Adrenal gland (tissue), 12 donors: ENCODE measurements around the gene GABRR3. TPM values are rescaled to one million over a fixed set of nuclear protein-coding genes. Genes with fewer than 3 reads are reported as not detected.

ENCODE experiments used
- DNase-seq, 7 donors: peaks; one replicate each; pipeline ENCODE4 v3.0.0-alpha.2; 2019 to 2020
- H3K27ac ChIP-seq, 5 donors: fragments of 200-600 bp; sonication (generic) in 4 of 5; 1 replicate in 3 of 5; 2 replicates in 2 of 5; pipeline versions ENCODE4 v1.5.1 to v1.8.0; 2016 to 2020; ENCODE audit warnings: mild to moderate bottlenecking in 1 of 5
- H3K27me3 ChIP-seq: fragments of 200-600 bp; 2 replicates; pipeline ENCODE4 v1.8.0; 2021
- H3K36me3 ChIP-seq, 2 donors: fragments of 200-600 bp; replicated peaks in 1 of 2; 1 replicate in 1 of 2; 2 replicates in 1 of 2; pipeline versions ENCODE4 v1.5.1 to v1.8.0; 2018 to 2022
- H3K4me1 ChIP-seq, 2 donors: fragments of 200-600 bp; replicated peaks in 1 of 2; 1 replicate in 1 of 2; 2 replicates in 1 of 2; pipeline versions ENCODE4 v1.5.1 to v1.8.0; 2018 to 2021
- H3K4me3 ChIP-seq, 4 donors: fragments of 200-600 bp; sonication (generic) in 3 of 4; one replicate each; pipeline ENCODE4 v1.5.1; 2016 to 2018
- H3K9me3 ChIP-seq, 3 donors: fragments of 200-600 bp; sonication (generic) in 1 of 3; replicated peaks in 1 of 3; 1 replicate in 2 of 3; 2 replicates in 1 of 3; pipeline versions ENCODE4 v1.5.1 to v1.8.0; 2016 to 2021
- POLR2A ChIP-seq, 2 donors: fragments of 450-650 bp; IDR thresholded peaks; one replicate each; pipeline ENCODE4 v1.6.1; 2017; ENCODE audit warnings: antibody characterized with exemption in 2 of 2, mild to moderate bottlenecking in 2 of 2, moderate library complexity in 1 of 2
- WGBS, 4 donors: extraction: QIAGEN DNeasy Blood & Tissue Kit in 2 of 4; methylation state at CpG; one replicate each; pipeline versions ENCODE4 v1.1.5 to v1.1.7; 2013 to 2017; 5-methylcytosine and 5-hydroxymethylcytosine counted together
- intact Hi-C, 2 donors: fragments of 100-400 bp; cut with DNase I; formaldehyde crosslinking; loops; one replicate each; pipeline versions ENCODE4 v1.14.1 to v1.15.0; 2022 to 2023
- polyA plus RNA-seq, 3 donors: library from polyadenylated mRNA; stranded (reverse); fragments of 200-250 nt in 2 of 3; fragments of 350-450 nt in 1 of 3; fragmentation: Illumina TruSeq in 1 of 3; extraction: RNeasy Lipid Tissue Mini Kit (QIAGEN cat#74804) in 1 of 3; gene quantifications; one replicate each; pipeline ENCODE4 v1.2.3, GENCODE V29; 2013 to 2014
- total RNA-seq, 9 donors: library from RNA; depleted of rRNA in 4 of 9; stranded (reverse); fragments of >200 nt in 4 of 9; fragments of 120-200 nt in 1 of 9; fragmentation: NEBNext Ultra II Directional in 1 of 9; extraction: Animal tissue kit (Norgen Biotek cat#: 25700) in 1 of 9; gene quantifications; one replicate each; pipeline versions ENCODE4 v1.1.0 to v1.2.4, GENCODE V29; 2013 to 2023
- TF ChIP-seq, protein P1 (sequence below), 6 experiments: fragments of 450-650 bp in 4 of 6; fragments of 200-600 bp in 2 of 6; sonication (generic) in 1 of 6; IDR thresholded peaks; 1 replicate in 5 of 6; 2 replicates in 1 of 6; pipeline versions ENCODE4 v1.5.1 to v1.8.0; 2016 to 2021; ENCODE audit warnings: antibody characterized with exemption in 6 of 6, mild to moderate bottlenecking in 2 of 6, moderate library complexity in 1 of 6
- donor health status: healthy with polysubstance abuse.
- donor health status: Bipolar disorder and iron deficiency.
- donor health status: DM: yes; HTN: yes; CAD: no.
- donor health status: DM: no; HTN: no; CAD: no.
- donor health status: DM: no; HTN: no; CAD: no.
- donor health status: DM: yes; HTN: yes; CAD: no.

Gene GABRR3
- total and polyA plus RNA-seq, 12 donors: under 0.01 TPM; not detected in 11

DNA sequence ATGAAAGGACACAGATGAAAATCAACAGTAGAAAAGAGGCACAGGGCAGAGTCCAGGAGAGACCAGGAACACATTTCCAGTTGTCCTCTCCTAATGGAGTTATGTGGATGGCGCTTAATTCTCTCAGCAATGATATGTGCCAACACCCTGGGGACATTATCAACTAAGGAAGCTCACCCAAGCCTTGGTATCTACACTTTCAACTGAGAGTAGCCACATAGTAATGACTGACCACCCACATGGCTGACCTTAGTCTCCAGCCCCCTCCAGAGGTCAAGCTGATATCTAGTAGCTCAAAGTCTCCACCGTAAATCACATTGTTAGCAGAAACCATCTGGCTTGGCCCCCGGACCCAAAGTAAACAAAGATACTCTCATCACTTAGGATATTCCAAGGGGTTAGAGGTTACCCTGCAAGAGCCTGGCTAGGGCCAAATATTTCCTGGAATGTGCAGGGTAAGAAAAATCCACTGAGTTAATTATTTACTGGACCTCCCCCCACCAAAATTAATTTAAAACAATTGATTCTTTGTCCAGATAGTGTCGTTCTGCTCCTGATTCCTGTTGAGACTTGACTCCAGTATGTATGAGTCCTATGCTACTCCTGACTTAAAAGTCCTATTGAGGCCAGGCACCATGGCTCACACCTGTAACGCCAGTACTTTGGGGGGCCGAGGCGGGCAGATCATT, 24.8 kb downstream of the GABRR3 start:
- Histone ChIP-seq H3K36me3 (no peaks in the 10 kb centered on the region), H3K27ac (no peak overlapping the region), H3K27me3 (no peaks in the 10 kb centered on the region), H3K4me3 (no peak overlapping the region), H3K4me1 (peaks cover 9 to 27% of the 10 kb centered on the region in 2 donors), H3K9me3 (no peaks in the 10 kb centered on the region)
- no peak for DNase-seq
- intact Hi-C loops: no loop called here
- TF ChIP-seq POLR2A (IDR thresholded peaks at IDR 0.05): no peak
- TF ChIP-seq, protein P1, sequence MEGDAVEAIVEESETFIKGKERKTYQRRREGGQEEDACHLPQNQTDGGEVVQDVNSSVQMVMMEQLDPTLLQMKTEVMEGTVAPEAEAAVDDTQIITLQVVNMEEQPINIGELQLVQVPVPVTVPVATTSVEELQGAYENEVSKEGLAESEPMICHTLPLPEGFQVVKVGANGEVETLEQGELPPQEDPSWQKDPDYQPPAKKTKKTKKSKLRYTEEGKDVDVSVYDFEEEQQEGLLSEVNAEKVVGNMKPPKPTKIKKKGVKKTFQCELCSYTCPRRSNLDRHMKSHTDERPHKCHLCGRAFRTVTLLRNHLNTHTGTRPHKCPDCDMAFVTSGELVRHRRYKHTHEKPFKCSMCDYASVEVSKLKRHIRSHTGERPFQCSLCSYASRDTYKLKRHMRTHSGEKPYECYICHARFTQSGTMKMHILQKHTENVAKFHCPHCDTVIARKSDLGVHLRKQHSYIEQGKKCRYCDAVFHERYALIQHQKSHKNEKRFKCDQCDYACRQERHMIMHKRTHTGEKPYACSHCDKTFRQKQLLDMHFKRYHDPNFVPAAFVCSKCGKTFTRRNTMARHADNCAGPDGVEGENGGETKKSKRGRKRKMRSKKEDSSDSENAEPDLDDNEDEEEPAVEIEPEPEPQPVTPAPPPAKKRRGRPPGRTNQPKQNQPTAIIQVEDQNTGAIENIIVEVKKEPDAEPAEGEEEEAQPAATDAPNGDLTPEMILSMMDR (IDR thresholded peaks at IDR 0.05): no peak
- WGBS, 4 donors: 65 to 75% (median 68%) methylated on average over 6 to 7 of the region's 7 CpGs

DNA sequence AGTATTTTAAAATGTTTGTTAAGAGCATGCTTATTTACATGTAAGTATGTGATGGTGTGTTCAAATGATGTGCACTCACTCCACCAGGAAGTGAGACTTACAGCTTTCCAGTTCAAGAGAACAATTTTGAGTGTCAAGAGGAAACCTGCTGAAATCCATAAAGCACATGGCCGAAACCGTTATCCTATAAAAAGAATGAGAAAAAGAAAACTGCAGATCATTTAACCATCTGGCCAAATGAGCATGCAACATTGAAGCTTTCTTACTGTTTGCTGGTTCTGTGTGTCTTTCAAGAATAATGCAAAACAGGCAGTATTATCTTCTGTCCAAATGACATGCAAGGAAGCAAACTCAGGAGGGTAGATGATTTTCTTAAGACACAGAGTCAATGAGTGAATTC, 26.3 kb downstream of the GABRR3 start:
- WGBS, 4 donors: 72 to 79% (median 75%) methylated on average over 2 of the region's 2 CpGs
- no peak for DNase-seq
- H3K4me3 ChIP-seq: no peak overlapping the region
- no peaks in the 10 kb centered on the region for H3K27me3 ChIP-seq
- H3K4me1 ChIP-seq: peaks cover 5 to 20% of the 10 kb centered on the region in 2 donors
- TF ChIP-seq, protein P1 (IDR thresholded peaks at IDR 0.05): no peak
- TF ChIP-seq POLR2A (IDR thresholded peaks at IDR 0.05): no peak
- H3K27ac ChIP-seq: no peak overlapping the region
- no peaks in the 10 kb centered on the region for H3K36me3 ChIP-seq
- H3K9me3 ChIP-seq: no peaks in the 10 kb centered on the region
- intact Hi-C loops: no loop called here

DNA sequence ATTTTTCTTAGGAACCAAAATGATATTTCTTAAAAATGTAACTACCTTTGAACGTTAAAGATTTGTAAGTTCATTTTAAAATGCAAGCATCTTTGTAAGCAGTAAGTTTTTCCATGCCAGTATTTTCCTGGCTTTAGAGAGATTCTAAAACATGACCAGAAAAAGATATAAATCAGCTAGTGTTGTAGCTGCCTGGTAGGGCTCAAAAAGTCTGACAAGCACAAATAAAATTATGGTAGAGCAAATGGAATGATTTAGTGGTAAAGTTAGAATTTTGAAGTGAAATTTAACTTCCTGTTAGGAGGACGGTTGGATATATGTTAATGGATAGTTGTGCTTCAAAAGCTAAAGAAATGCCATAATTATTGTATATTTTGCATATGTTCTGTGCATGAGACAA, 29.7 kb downstream of the GABRR3 start:
- Histone ChIP-seq H3K9me3 (no peaks in the 10 kb centered on the region), H3K4me1 (no peaks in the 10 kb centered on the region), H3K27me3 (no peaks in the 10 kb centered on the region), H3K36me3 (no peaks in the 10 kb centered on the region), H3K4me3 (no peak overlapping the region), H3K27ac (no peak overlapping the region)
- intact Hi-C loops: no loop called here
- 65 to 79% (median 73%) methylated on average over 2 of the region's 2 CpGs for WGBS, 4 donors
- no peak for TF ChIP-seq POLR2A (IDR thresholded peaks at IDR 0.05)
- TF ChIP-seq, protein P1 (IDR thresholded peaks at IDR 0.05): no peak
- DNase-seq: no peak

DNA sequence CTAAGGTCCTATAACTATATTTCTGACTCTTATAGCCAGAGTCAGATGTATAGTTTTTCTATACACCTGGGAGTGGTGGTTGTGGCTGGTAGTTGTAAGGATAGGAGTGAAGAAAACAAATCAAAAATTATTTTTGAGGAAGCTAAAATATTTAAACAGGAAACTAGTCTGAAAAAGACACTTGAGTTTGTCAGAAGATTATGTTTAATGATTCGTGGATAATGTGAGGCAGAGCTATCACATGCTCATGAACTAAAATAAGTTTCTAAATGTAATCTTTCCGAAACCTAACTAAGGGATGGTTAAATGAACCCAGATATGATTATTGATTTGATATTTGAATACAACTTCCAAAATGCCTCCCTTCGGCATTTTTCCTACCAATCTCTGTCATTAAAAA, 30.4 kb downstream of the GABRR3 start:
- DNase-seq: no peak
- Histone ChIP-seq H3K4me3 (no peak overlapping the region), H3K36me3 (no peaks in the 10 kb centered on the region), H3K4me1 (no peaks in the 10 kb centered on the region), H3K27me3 (no peaks in the 10 kb centered on the region), H3K9me3 (no peaks in the 10 kb centered on the region), H3K27ac (no peak overlapping the region)
- TF ChIP-seq, protein P1 (IDR thresholded peaks at IDR 0.05): no peak
- whole genome bisulfite sequencing, 4 donors: 78 to 87% (median 80%) methylated on average over 3 of the region's 3 CpGs
- intact Hi-C loops: no loop called here
